ENCODE results near the gene RUVBL1.

The RUVBL1 gene

DNA sequence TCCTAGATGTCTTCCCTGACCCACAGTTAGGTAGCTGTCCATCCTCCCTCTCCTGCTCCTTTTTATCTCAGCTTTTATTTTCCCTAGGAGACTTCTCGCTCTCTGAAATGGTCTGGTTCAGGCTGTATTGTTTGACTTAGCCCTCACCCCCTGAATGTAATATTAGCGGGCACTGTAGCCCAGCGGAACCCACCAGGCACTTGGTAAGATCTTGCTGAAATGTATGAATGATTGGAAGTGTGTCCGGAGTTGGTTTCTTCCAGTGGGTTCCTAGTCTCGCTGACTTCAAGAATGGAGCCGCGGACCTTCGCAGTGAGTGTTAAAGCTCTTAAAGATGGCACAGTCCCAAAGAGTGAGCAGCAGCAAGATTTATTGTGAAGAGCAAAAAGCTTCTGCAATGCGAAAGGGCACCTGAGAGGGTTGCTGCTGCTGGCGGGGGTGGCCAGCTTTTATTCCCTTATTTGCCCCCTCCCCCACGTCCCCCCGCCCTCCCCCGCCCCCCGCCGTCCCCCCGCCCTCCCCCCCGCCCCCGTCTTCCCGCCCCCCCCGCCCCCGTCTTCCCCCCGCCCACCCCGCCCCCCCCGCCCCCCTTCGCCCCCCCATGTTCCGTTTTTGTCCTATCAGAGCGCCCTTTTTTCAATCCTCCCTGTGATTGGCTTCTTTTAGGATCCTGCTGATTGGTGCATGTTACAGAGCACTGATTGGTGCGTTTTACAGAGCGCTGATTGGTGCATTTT, 29.0 kb upstream of the RUVBL1 start:
- peaks cover 9% of the 10 kb centered on the region for H3K4me1 ChIP-seq (ENCODE audit: low read length)
- peak overlapping the region; percentile 46 for H3K27ac ChIP-seq (ENCODE audit: low read length)
- peak overlapping the region; percentile 66 for H3K9ac ChIP-seq (ENCODE audit: low read length)
- no peaks in the 10 kb centered on the region for H4K20me1 ChIP-seq (ENCODE audit: insufficient read depth, low read length)
- peak overlapping the region; percentile 58 for H3K4me2 ChIP-seq (ENCODE audit: low read length)
- TF ChIP-seq CTCF (IDR thresholded peaks at IDR 0.05; ENCODE audit: low read depth, low read length) (no peak), EZH2phosphoT487 (IDR thresholded peaks at IDR 0.05; ENCODE audit: low read depth) (no peak)
- no peaks in the 10 kb centered on the region for H3K27me3 ChIP-seq (ENCODE audit: low read depth, low read length)
- peak overlapping the region; percentile 80 for H3K4me3 ChIP-seq (ENCODE audit: low read length)
- H3K36me3 ChIP-seq (replicated peaks; ENCODE audit: low read depth, low read length), result peaks cover 16% of the 10 kb centered on the region
- peaks cover 23% of the 10 kb centered on the region for H3K79me2 ChIP-seq (ENCODE audit: low read length)
- H3K9me3 ChIP-seq (ENCODE audit: insufficient read depth, low read length), result no peaks in the 10 kb centered on the region
- peak overlapping the region; percentile 83; the same call in 1 of the 2 replicates for H2AFZ ChIP-seq (ENCODE audit: low read depth, low read length)

DNA sequence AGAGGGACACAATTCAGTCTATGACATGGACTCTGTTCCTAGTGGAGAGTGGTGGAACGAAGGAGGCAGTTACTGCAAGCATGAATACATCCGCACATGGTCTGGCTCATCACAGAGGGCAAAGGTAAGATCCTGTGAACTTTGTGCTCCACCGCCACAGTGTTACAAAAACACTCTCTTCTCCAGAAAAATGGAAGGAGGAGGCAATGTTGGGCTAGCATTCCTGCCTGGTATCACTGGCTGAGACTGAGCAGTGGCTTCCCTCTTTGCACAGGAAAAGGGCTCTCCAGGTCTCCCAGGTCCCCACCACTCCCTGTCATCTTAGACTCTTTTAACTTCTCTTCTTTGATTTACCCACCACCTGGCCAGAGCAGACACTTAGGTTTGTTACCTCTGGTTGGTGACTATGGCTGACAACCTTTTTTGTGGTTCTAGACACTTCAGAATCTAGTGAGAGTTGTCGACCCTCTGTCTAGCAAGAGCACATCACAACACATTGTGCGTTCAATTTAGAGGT, 28.2 kb upstream of the RUVBL1 start:
- Histone ChIP-seq H3K4me3 (ENCODE audit: low read length) (no peak overlapping the region), H3K4me1 (ENCODE audit: low read length) (peaks cover 9% of the 10 kb centered on the region), H3K27ac (ENCODE audit: low read length) (no peak overlapping the region), H3K9me3 (ENCODE audit: insufficient read depth, low read length) (no peaks in the 10 kb centered on the region), H2AFZ (ENCODE audit: low read depth, low read length) (no peak overlapping the region), H3K4me2 (ENCODE audit: low read length) (no peak overlapping the region), H3K79me2 (ENCODE audit: low read length) (peaks cover 23% of the 10 kb centered on the region), H3K36me3 (replicated peaks; ENCODE audit: low read depth, low read length) (peaks cover 9% of the 10 kb centered on the region), H4K20me1 (ENCODE audit: insufficient read depth, low read length) (no peaks in the 10 kb centered on the region), H3K9ac (ENCODE audit: low read length) (no peak overlapping the region), H3K27me3 (ENCODE audit: low read depth, low read length) (no peaks in the 10 kb centered on the region)
- TF ChIP-seq EZH2phosphoT487 (IDR thresholded peaks at IDR 0.05; ENCODE audit: low read depth), result no peak
- TF ChIP-seq CTCF (IDR thresholded peaks at IDR 0.05; ENCODE audit: low read depth, low read length), result no peak

DNA sequence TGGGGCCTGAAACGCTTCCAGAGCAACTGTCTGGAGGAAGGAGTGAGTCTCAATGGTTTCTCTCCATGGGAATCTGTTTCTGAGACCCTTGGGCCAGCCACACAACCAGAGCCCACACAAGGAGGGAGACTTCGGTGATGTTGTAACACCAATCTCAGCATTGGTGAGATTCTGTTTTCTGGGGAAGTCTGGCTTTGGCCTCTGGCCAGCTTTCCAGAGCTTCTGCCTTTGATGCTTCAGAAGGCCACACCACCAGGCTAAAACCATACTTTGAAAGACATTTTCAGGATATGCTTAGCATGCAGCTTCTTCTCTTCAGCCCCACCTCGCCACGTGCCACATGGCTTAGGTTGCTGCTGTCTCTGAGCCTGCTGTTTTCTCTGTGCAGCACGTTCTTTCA, 26.0 kb upstream of the RUVBL1 start:
- Histone ChIP-seq H2AFZ (ENCODE audit: low read depth, low read length) (no peak overlapping the region), H3K9me3 (ENCODE audit: insufficient read depth, low read length) (no peaks in the 10 kb centered on the region), H3K9ac (ENCODE audit: low read length) (no peak overlapping the region), H3K4me3 (ENCODE audit: low read length) (no peak overlapping the region), H4K20me1 (ENCODE audit: insufficient read depth, low read length) (no peaks in the 10 kb centered on the region), H3K79me2 (ENCODE audit: low read length) (peaks cover 8% of the 10 kb centered on the region), H3K36me3 (replicated peaks; ENCODE audit: low read depth, low read length) (no peaks in the 10 kb centered on the region), H3K27ac (ENCODE audit: low read length) (no peak overlapping the region), H3K27me3 (ENCODE audit: low read depth, low read length) (no peaks in the 10 kb centered on the region), H3K4me1 (ENCODE audit: low read length) (peaks cover 2% of the 10 kb centered on the region), H3K4me2 (ENCODE audit: low read length) (no peak overlapping the region)
- TF ChIP-seq EZH2phosphoT487 (IDR thresholded peaks at IDR 0.05; ENCODE audit: low read depth), result no peak
- no peak for TF ChIP-seq CTCF (IDR thresholded peaks at IDR 0.05; ENCODE audit: low read depth, low read length)

GRCh38 chr3:128146201-128146600, 22.6 kb upstream of the RUVBL1 start:
- H3K27ac ChIP-seq (ENCODE audit: low read length), result no peak overlapping the region
- TF ChIP-seq EZH2phosphoT487 (IDR thresholded peaks at IDR 0.05; ENCODE audit: low read depth) (no peak), CTCF (IDR thresholded peaks at IDR 0.05; ENCODE audit: low read depth, low read length) (no peak)
- H3K36me3 ChIP-seq (replicated peaks; ENCODE audit: low read depth, low read length), result no peaks in the 10 kb centered on the region
- H3K9ac ChIP-seq (ENCODE audit: low read length), result no peak overlapping the region
- H3K79me2 ChIP-seq (ENCODE audit: low read length), result no peaks in the 10 kb centered on the region
- no peaks in the 10 kb centered on the region for H4K20me1 ChIP-seq (ENCODE audit: insufficient read depth, low read length)
- no peaks in the 10 kb centered on the region for H3K9me3 ChIP-seq (ENCODE audit: insufficient read depth, low read length)
- no peak overlapping the region for H2AFZ ChIP-seq (ENCODE audit: low read depth, low read length)
- H3K4me1 ChIP-seq (ENCODE audit: low read length), result no peaks in the 10 kb centered on the region
- no peak overlapping the region for H3K4me3 ChIP-seq (ENCODE audit: low read length)
- H3K27me3 ChIP-seq (ENCODE audit: low read depth, low read length), result no peaks in the 10 kb centered on the region
- H3K4me2 ChIP-seq (ENCODE audit: low read length), result no peak overlapping the region
